H1 (cell line): ENCODE results near the gene AHNAK2. TPM values are rescaled to one million over a fixed set of nuclear protein-coding genes. Genes with fewer than 3 reads are reported as not detected.
A peak's percentile ranks its signal among the peaks of the same experiment; 100 is the strongest.

Experiments
- CTCF ChIA-PET: fragments of 300-600 bp; sonication (Branson Sonifier 250); formaldehyde crosslinking; loops from one replicate; lab custom pipeline; 2021; ENCODE audit not compliant: partially characterized antibody; lab: Charles Lee
- POLR2A ChIA-PET: fragments of 300-600 bp; sonication (Branson Sonifier 250); formaldehyde crosslinking; loops from one replicate; lab custom pipeline; 2021; ENCODE audit warnings: inconsistent platforms; ENCODE audit not compliant: partially characterized antibody; lab: Charles Lee
- DNase-seq, 2 experiments: peaks; one replicate each; pipeline versions ENCODE4 v3.0.0 to v3.0.0-alpha.2; 2010 to 2022; ENCODE audit warnings: low spot score in 2 of 2, low read depth in 1 of 2, mixed read lengths in 1 of 2
- FAIRE-seq: peaks from 2 replicates; lab custom pipeline; 2011; peaks lifted over from hg19 to GRCh38; lab: Jason Lieb, UNC
- H2AFZ ChIP-seq: 2 replicates; pipeline ENCODE4 v1.8.1; 2012; ENCODE audit warnings: low read length, inconsistent platforms
- H2AK5ac ChIP-seq: 2 replicates; pipeline ENCODE4 v1.6.1; 2013; ENCODE audit warnings: low read depth, low read length
- H2BK120ac ChIP-seq: replicated peaks from 2 replicates; pipeline ENCODE3; 2013; ENCODE audit warnings: low read depth, low read length, inconsistent platforms
- H2BK12ac ChIP-seq: 2 replicates; pipeline ENCODE4 v1.6.1; 2013; ENCODE audit warnings: low read depth, low read length
- H2BK15ac ChIP-seq: 2 replicates; pipeline ENCODE4 v1.6.1; 2013; ENCODE audit warnings: low read length
- H2BK20ac ChIP-seq: 2 replicates; pipeline ENCODE4 v1.6.1; 2013; ENCODE audit warnings: low read length
- H2BK5ac ChIP-seq: 2 replicates; pipeline ENCODE4 v1.6.1; 2013; ENCODE audit warnings: low read depth, low read length
- H3K14ac ChIP-seq: 2 replicates; pipeline ENCODE4 v1.6.1; 2013; ENCODE audit warnings: inconsistent platforms; ENCODE audit not compliant: insufficient read length
- H3K18ac ChIP-seq: 2 replicates; pipeline ENCODE4 v1.6.1; 2013; ENCODE audit warnings: low read length; ENCODE audit errors: extremely low read depth
- H3K23ac ChIP-seq: 2 replicates; pipeline ENCODE4 v1.6.1; 2013; ENCODE audit warnings: inconsistent platforms; ENCODE audit not compliant: insufficient read length
- H3K23me2 ChIP-seq: 2 replicates; pipeline ENCODE4 v1.6.1; 2013; ENCODE audit warnings: low read depth, low read length
- H3K27ac ChIP-seq: 2 replicates; pipeline ENCODE4 v1.6.1; 2011; ENCODE audit warnings: low read depth, low read length, inconsistent platforms
- H3K27me3 ChIP-seq, 4 experiments: replicated peaks in 1 of 4; 1 replicate in 1 of 4; 2 replicates in 3 of 4; pipeline versions ENCODE4 v1.6.1 to v1.8.1; 2011 to 2013; ENCODE audit warnings: low read length in 3 of 4, mild to moderate bottlenecking in 3 of 4, inconsistent platforms in 2 of 4, mixed read lengths in 2 of 4, moderate library complexity in 1 of 4; ENCODE audit not compliant: control insufficient read depth in 3 of 4, insufficient read depth in 3 of 4; ENCODE audit errors: extremely low read depth in 1 of 4
- H3K36me3 ChIP-seq, 4 experiments: 2 replicates each; pipeline versions ENCODE4 v1.6.1 to v1.8.1; 2011 to 2013; ENCODE audit warnings: mild to moderate bottlenecking in 4 of 4, low read length in 3 of 4, moderate library complexity in 2 of 4, control low read depth in 1 of 4, inconsistent platforms in 1 of 4; ENCODE audit not compliant: insufficient read depth in 4 of 4, control insufficient read depth in 2 of 4
- H3K4ac ChIP-seq: replicated peaks from 2 replicates; pipeline ENCODE3; 2013; ENCODE audit warnings: low read length, low read depth, mixed read lengths, inconsistent platforms; ENCODE audit not compliant: insufficient read length
- H3K4me1 ChIP-seq, 4 experiments: replicated peaks in 1 of 4; 1 replicate in 1 of 4; 2 replicates in 3 of 4; pipeline versions ENCODE4 v1.6.1 to v1.8.1; 2011 to 2013; ENCODE audit warnings: low read length in 3 of 4, inconsistent platforms in 2 of 4, mixed read lengths in 1 of 4; ENCODE audit not compliant: insufficient read depth in 4 of 4, control insufficient read depth in 3 of 4
- H3K4me2 ChIP-seq, 2 experiments: 2 replicates each; pipeline versions ENCODE4 v1.6.1 to v1.8.1; 2011 to 2013; ENCODE audit warnings: low read depth in 2 of 2, low read length in 2 of 2, control low read depth in 1 of 2, inconsistent platforms in 1 of 2, mild to moderate bottlenecking in 1 of 2; ENCODE audit not compliant: insufficient read depth in 1 of 2
- H3K4me3 ChIP-seq, 4 experiments: fragments of 200-600, 300-600 bp in 1 of 4; sonication (generic), shearing (Covaris generic), sonication (Bioruptor Twin) in 1 of 4; 2 replicates each; pipeline versions ENCODE4 v1.5.1 to v1.8.1; 2011 to 2016; ENCODE audit warnings: low read length in 4 of 4, low read depth in 3 of 4, control low read depth in 2 of 4, inconsistent platforms in 2 of 4, mild to moderate bottlenecking in 2 of 4, mixed read lengths in 1 of 4, moderate library complexity in 1 of 4; ENCODE audit not compliant: insufficient read depth in 2 of 4; ENCODE audit errors: extremely low read depth in 1 of 4
- H3K56ac ChIP-seq: replicated peaks from 2 replicates; pipeline ENCODE3; 2013; ENCODE audit warnings: low read depth, mild to moderate bottlenecking, mixed read lengths, low read length, inconsistent platforms; ENCODE audit not compliant: insufficient read length
- H3K79me1 ChIP-seq: 2 replicates; pipeline ENCODE4 v1.6.1; 2013; ENCODE audit warnings: low read depth, low read length, control low read depth
- H3K79me2 ChIP-seq, 2 experiments: 2 replicates each; pipeline versions ENCODE4 v1.6.1 to v1.8.1; 2012 to 2013; ENCODE audit warnings: low read length in 2 of 2, mild to moderate bottlenecking in 2 of 2, inconsistent platforms in 1 of 2; ENCODE audit not compliant: insufficient read depth in 2 of 2, control insufficient read depth in 1 of 2
- H3K9ac ChIP-seq, 4 experiments: replicated peaks in 1 of 4; 1 replicate in 1 of 4; 2 replicates in 3 of 4; pipeline versions ENCODE4 v1.6.1 to v1.8.1; 2011 to 2013; ENCODE audit warnings: low read depth in 3 of 4, low read length in 3 of 4, control low read depth in 2 of 4, mild to moderate bottlenecking in 2 of 4, moderate library complexity in 2 of 4, inconsistent platforms in 1 of 4; ENCODE audit errors: extremely low read depth in 1 of 4
- H3K9me3 ChIP-seq, 2 experiments: 2 replicates each; pipeline versions ENCODE4 v1.6.1 to v1.8.1; 2012 to 2013; ENCODE audit warnings: mild to moderate bottlenecking in 2 of 2, moderate library complexity in 2 of 2, control low read depth in 1 of 2, inconsistent platforms in 1 of 2, low read depth in 1 of 2, low read length in 1 of 2, mixed read lengths in 1 of 2; ENCODE audit not compliant: insufficient read depth in 2 of 2
- H4K20me1 ChIP-seq, 2 experiments: replicated peaks in 1 of 2; 2 replicates each; pipeline versions ENCODE3 to v1.8.1; 2011 to 2013; ENCODE audit warnings: inconsistent platforms in 2 of 2, low read length in 2 of 2, mild to moderate bottlenecking in 1 of 2; ENCODE audit not compliant: insufficient read depth in 2 of 2, control insufficient read depth in 1 of 2
- H4K5ac ChIP-seq: 2 replicates; pipeline ENCODE4 v1.6.1; 2013; ENCODE audit warnings: low read length, low read depth, mixed read lengths, inconsistent platforms; ENCODE audit not compliant: insufficient read length
- H4K8ac ChIP-seq: 2 replicates; pipeline ENCODE4 v1.8.0; 2013; ENCODE audit warnings: mild to moderate bottlenecking, moderate library complexity, low read length, inconsistent platforms; ENCODE audit not compliant: insufficient read depth; ENCODE audit errors: extremely low read depth
- H4K91ac ChIP-seq: replicated peaks from 2 replicates; pipeline ENCODE3; 2013; ENCODE audit warnings: low read length, mixed read lengths, inconsistent platforms; ENCODE audit not compliant: insufficient read length
- ASH2L ChIP-seq: fragments of 200-600, 300-600 bp; sonication (generic); IDR thresholded peaks from one replicate; pipeline ENCODE4 v1.7.1; 2017; ENCODE audit warnings: low read length
- CBX5 ChIP-seq: fragments of 300-800, 300-1000 bp; sonication (generic); IDR thresholded peaks from 2 replicates; pipeline ENCODE4 v1.7.1; 2016; ENCODE audit warnings: antibody characterized with exemption, low read length, low read depth
- CHD2 ChIP-seq: IDR thresholded peaks from 2 replicates; pipeline ENCODE4 v1.6.1; 2012; ENCODE audit warnings: low read length, improper control_type of control experiment
- CTBP2 ChIP-seq: IDR thresholded peaks from 2 replicates; pipeline ENCODE4 v1.7.0; 2011; ENCODE audit warnings: borderline replicate concordance, mild to moderate bottlenecking, moderate library complexity, mixed read lengths, low read length; ENCODE audit not compliant: insufficient read depth, insufficient read length
- GABPA ChIP-seq: IDR thresholded peaks from 2 replicates; pipeline ENCODE4 v1.6.1; 2011; ENCODE audit warnings: mild to moderate bottlenecking, low read length, moderate library complexity, borderline replicate concordance; ENCODE audit not compliant: insufficient read depth
- HDAC2 ChIP-seq, 2 experiments: fragments of 300-600 bp in 1 of 2; sonication (generic) in 1 of 2; IDR thresholded peaks; 2 replicates each; pipeline ENCODE4 v1.6.1; 2011 to 2012; ENCODE audit warnings: low read depth in 2 of 2, low read length in 2 of 2, mild to moderate bottlenecking in 2 of 2, moderate library complexity in 2 of 2, borderline replicate concordance in 1 of 2, inconsistent platforms in 1 of 2
- KDM4A ChIP-seq: IDR thresholded peaks from one replicate; pipeline ENCODE4 v1.7.1; 2012; ENCODE audit warnings: low read depth, mild to moderate bottlenecking, moderate library complexity, low read length, inconsistent platforms; ENCODE audit not compliant: severe bottlenecking
- PHF8 ChIP-seq: fragments of 200-600 bp; sonication (generic); conservative IDR thresholded peaks from 2 replicates; pipeline ENCODE4 v1.7.1; 2012; ENCODE audit warnings: low read depth, mild to moderate bottlenecking, inconsistent platforms, low read length, moderate library complexity
- WGBS, 2 experiments: shearing (Covaris generic) in 1 of 2; methylation state at CpG; one replicate each; pipeline versions ENCODE4 v1.1.6 to v1.1.7; 2013 to 2015; ENCODE audit warnings: low lambda C conversion rate in 2 of 2, mixed read lengths in 2 of 2, inconsistent platforms in 1 of 2, low coverage in 1 of 2, missing lambda C conversion rate in 1 of 2; ENCODE audit not compliant: insufficient replicate concordance in 2 of 2, insufficient coverage in 1 of 2, insufficient read length in 1 of 2; ENCODE audit errors: extremely low coverage in 1 of 2, missing lambda C conversion rate in 1 of 2; 5-methylcytosine and 5-hydroxymethylcytosine counted together
- polyA plus RNA-seq, 7 experiments: library from polyadenylated mRNA; depleted of rRNA in 3 of 7; stranded (reverse) in 5 of 7; unstranded in 2 of 7; fragments of >200 nt in 5 of 7; fragments of 200-250 nt in 2 of 7; gene quantifications; 1 replicate in 5 of 7; 2 replicates in 1 of 7; 4 replicates in 1 of 7; pipeline versions ENCODE4 v1.2.1 to v1.2.3, GENCODE V29; 2011 to 2013; ENCODE audit warnings: missing spikeins in 2 of 7, mixed read lengths in 2 of 7
- total RNA-seq: library from RNA; stranded (reverse); fragmentation: NEBNext Ultra II Directional; extraction: Animal tissue kit (Norgen Biotek cat#: 25700); gene quantifications from 2 replicates; pipeline ENCODE4 v1.2.1, GENCODE V29; 2021

Gene AHNAK2
- total and polyA plus RNA-seq, 2 of the 8 experiments (the other 6 are each of a cell fraction or from before 2014, with no cell fraction given), result 0.95 to 2.0 TPM

DNA sequence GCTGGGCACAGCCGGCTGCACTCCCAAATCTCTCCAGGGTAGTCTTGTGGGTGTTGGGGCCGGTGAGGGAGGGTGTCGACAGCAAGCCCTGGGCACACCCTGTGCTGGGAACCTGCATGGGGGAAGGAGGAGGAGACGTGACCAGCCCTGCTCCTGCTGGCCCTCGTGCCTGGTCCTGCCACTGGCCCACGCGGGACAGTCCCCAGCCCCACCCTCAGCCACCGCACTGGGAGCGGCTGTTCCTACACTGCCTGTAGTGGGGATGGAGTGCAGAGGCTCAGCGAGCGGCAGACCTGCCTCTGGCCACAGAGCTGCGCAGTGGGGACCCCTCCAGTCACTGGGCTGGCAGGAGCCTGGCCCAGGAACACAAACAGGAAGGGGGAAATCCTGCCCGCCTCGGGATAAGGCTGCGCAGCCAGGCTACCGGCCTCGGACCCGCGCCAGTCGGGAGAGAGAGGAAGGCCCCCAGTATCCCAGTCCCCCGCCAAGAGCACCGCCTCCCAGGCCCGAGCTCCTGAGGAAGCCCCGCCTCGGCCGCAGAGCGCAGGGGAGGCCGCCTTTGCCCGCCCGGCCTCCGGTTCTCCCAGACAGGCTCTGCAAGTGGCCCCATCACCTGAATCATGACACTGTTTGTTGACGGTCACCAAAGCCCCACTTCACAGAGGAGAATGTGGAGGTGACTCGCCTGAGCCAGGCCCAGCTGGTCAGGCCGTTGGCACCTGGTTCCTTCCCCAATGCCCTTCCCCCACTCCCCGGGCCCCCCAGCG, 10.6 kb downstream of the AHNAK2 start:
- Histone ChIP-seq H3K4ac (no peak overlapping the region), H2BK15ac (peak overlapping the region; percentile 65; the same call in 1 of the 2 replicates), H2BK120ac (no peak overlapping the region), H2BK20ac (peak overlapping the region; percentile 66; the same call in 1 of the 2 replicates), H3K4me3 (peak overlapping the region; percentile 20 to 56 (median 36)), H3K14ac (no peak overlapping the region), H2BK5ac (peak overlapping the region; percentile 69; the same call in 1 of the 2 replicates), H3K23ac (no peak overlapping the region), H4K5ac (no peak overlapping the region), H3K9me3 (no peaks in the 10 kb centered on the region), H4K20me1 (no peaks in the 10 kb centered on the region), H3K79me2 (no peaks in the 10 kb centered on the region), H3K36me3 (no peaks in the 10 kb centered on the region), H3K9ac (peak overlapping the region in 1 of 4 experiments; percentile 52; a peak in 1 of 7 replicates), H2AFZ (peak overlapping the region; percentile 74; the same call in 1 of the 2 replicates), H3K18ac (peak overlapping the region; percentile 55), H4K91ac (peak overlapping the region; percentile 85), H2BK12ac (peak overlapping the region; percentile 77; the same call in 1 of the 2 replicates), H3K27ac (no peak overlapping the region), H3K4me2 (peak overlapping the region; percentile 67 to 98), H3K27me3 (peaks cover 0 to 12% (median 6%) of the 10 kb centered on the region in 4 experiments; a peak in 3 of 7 replicates), H3K79me1 (no peaks in the 10 kb centered on the region), H3K4me1 (peaks cover 0 to 25% (median 15%) of the 10 kb centered on the region in 4 experiments; a peak in 6 of 7 replicates), H3K23me2 (peaks cover 5% of the 10 kb centered on the region), H4K8ac (peak overlapping the region; percentile 66; the same call in 1 of the 2 replicates)
- CTCF ChIA-PET, result interaction anchor here (0.7 to 11.5 kb wide), 7 partner anchors 9 to 77 kb away, joined by 3 to 161 read pairs (median 5); no protein-coding TSS in a partner anchor
- WGBS, 2 experiments, result 5% methylated on average over 32 of the region's 36 CpGs; no CpG with 5 or more reads in 1 of the 2 experiments
- no peak for FAIRE-seq
- POLR2A ChIA-PET, result interaction anchor here (1.2 kb wide), 1 partner anchor 123 kb away, joined by 3 read pairs; no protein-coding TSS in a partner anchor
- peak in 1 of 2 experiments; percentile 80 for DNase-seq
- TF ChIP-seq CBX5, result no peak
- 0 out of 2 replicates have a peak, but pooled peaks have one; percentile 12 for TF ChIP-seq GABPA
- no peak for TF ChIP-seq CTBP2
- no peak for TF ChIP-seq PHF8
- peak; percentile 39 for TF ChIP-seq ASH2L
- TF ChIP-seq KDM4A, result peak; percentile 8
- TF ChIP-seq HDAC2 (IDR thresholded peaks at IDR 0.05; ENCODE audit: borderline replicate concordance in 1 of 2, low read depth in 2 of 2, low read length in 2 of 2), result 0 out of 4 replicates have a peak, but pooled peaks of 1 of the 2 experiments have one; percentile 30
- TF ChIP-seq CHD2, result no peak
- TF ChIP-seq, all 59 proteins: peak for 4
- no peak overlapping the region for H2AK5ac ChIP-seq
- no peak overlapping the region for H3K56ac ChIP-seq
